ENCODE results near the gene VPS37D.

GRCh38 chr7:73703757-73704639, 36.4 kb downstream of the VPS37D start:
- no peak for TF ChIP-seq CTCF (IDR thresholded peaks at IDR 0.05; ENCODE audit: insufficient read depth, low read length, poor library complexity, severe bottlenecking)
- no peak for TF ChIP-seq EZH2phosphoT487 (conservative IDR thresholded peaks at IDR 0.05; ENCODE audit: low read length)

Measured in SU-DHL-6 (cell line).